Fibroblast of lung (primary cell): Measurements from ENCODE around the gene TMCC1. TPM values are rescaled to one million over a fixed set of nuclear protein-coding genes. Genes with fewer than 3 reads are reported as not detected.
"Not testable (repeated sequence)": the region's sequence is repeated elsewhere in the genome, so short reads cannot be mapped to it uniquely, and the experiment has no call there.

Source experiments
- DNase-seq, 2 donors: peaks; one replicate each; pipeline versions ENCODE4 v3.0.0 to v3.0.0-alpha.2; 2010; ENCODE audit warnings: low read depth in 2 of 2
- H2AFZ ChIP-seq: 2 replicates; pipeline ENCODE4 v1.5.1; 2012; ENCODE audit warnings: low read length, control low read depth, inconsistent platforms
- H3K27ac ChIP-seq: 2 replicates; pipeline ENCODE4 v1.5.1; 2011; ENCODE audit warnings: low read length, control low read depth; ENCODE audit not compliant: insufficient read depth
- H3K27me3 ChIP-seq: 2 replicates; pipeline ENCODE4 v1.5.1; 2011; ENCODE audit warnings: mild to moderate bottlenecking, low read length; ENCODE audit not compliant: control insufficient read depth, insufficient read depth
- H3K36me3 ChIP-seq: 2 replicates; pipeline ENCODE4 v1.5.1; 2011; ENCODE audit warnings: low read length; ENCODE audit not compliant: control insufficient read depth, insufficient read depth
- H3K4me1 ChIP-seq: 2 replicates; pipeline ENCODE4 v1.5.1; 2011; ENCODE audit warnings: low read length; ENCODE audit not compliant: control insufficient read depth, insufficient read depth; ENCODE audit errors: extremely low read depth
- H3K4me2 ChIP-seq: 2 replicates; pipeline ENCODE4 v1.5.1; 2011; ENCODE audit warnings: low read length, control low read depth; ENCODE audit not compliant: insufficient read depth; ENCODE audit errors: extremely low read depth
- H3K4me3 ChIP-seq, 4 experiments: fragments of 200-600 bp in 1 of 4; sonication (generic) in 1 of 4; replicated peaks in 1 of 4; 2 replicates each; pipeline ENCODE4 v1.5.1; 2011 to 2016; ENCODE audit warnings: low read length in 4 of 4, low read depth in 3 of 4, mild to moderate bottlenecking in 3 of 4, control low read depth in 2 of 4, inconsistent platforms in 1 of 4, mixed read lengths in 1 of 4; ENCODE audit not compliant: insufficient read depth in 1 of 4; ENCODE audit errors: control extremely low read depth in 1 of 4
- H3K79me2 ChIP-seq: 2 replicates; pipeline ENCODE4 v1.5.1; 2012; ENCODE audit warnings: mild to moderate bottlenecking, low read length, inconsistent platforms; ENCODE audit not compliant: control insufficient read depth, insufficient read depth
- H3K9ac ChIP-seq: 2 replicates; pipeline ENCODE4 v1.5.1; 2011; ENCODE audit warnings: mild to moderate bottlenecking, low read length, control low read depth; ENCODE audit not compliant: insufficient read depth
- H3K9me3 ChIP-seq: 2 replicates; pipeline ENCODE4 v1.5.1; 2012; ENCODE audit warnings: low read depth, low read length; ENCODE audit not compliant: control insufficient read depth, insufficient read depth
- H4K20me1 ChIP-seq: 2 replicates; pipeline ENCODE4 v1.5.1; 2011; ENCODE audit warnings: low read length; ENCODE audit not compliant: control insufficient read depth, insufficient read depth; ENCODE audit errors: extremely low read depth
- CTCF ChIP-seq, 2 donors: IDR thresholded peaks in 1 of 2; conservative IDR thresholded peaks in 1 of 2; 1 replicate in 1 of 2; 2 replicates in 1 of 2; pipeline ENCODE4 v1.5.1; 2011 to 2012; ENCODE audit warnings: low read length in 2 of 2, control low read depth in 1 of 2, inconsistent platforms in 1 of 2, low read depth in 1 of 2, mild to moderate bottlenecking in 1 of 2
- EZH2 ChIP-seq: IDR thresholded peaks from 2 replicates; pipeline ENCODE4 v1.5.1; 2012; ENCODE audit warnings: low read length, control low read depth, mild to moderate bottlenecking; ENCODE audit errors: missing control alignments
- polyA plus RNA-seq, 2 donors: library from polyadenylated mRNA; depleted of rRNA in 1 of 2; stranded (reverse) in 1 of 2; unstranded in 1 of 2; fragments of >200 nt; gene quantifications; 2 replicates each; pipeline ENCODE4 v1.2.1, GENCODE V29; 2011 to 2012; ENCODE audit warnings: missing spikeins in 1 of 2
- total RNA-seq: library from RNA; depleted of rRNA; stranded (reverse); fragments of >200 nt; gene quantifications from 2 replicates; pipeline ENCODE4 v1.2.1, GENCODE V29; 2014

TMCC1 gene
- total and polyA plus RNA-seq, 2 donors (not counting 1 experiment from before 2014, with no cell fraction given), result 16.2 to 16.8 TPM

DNA sequence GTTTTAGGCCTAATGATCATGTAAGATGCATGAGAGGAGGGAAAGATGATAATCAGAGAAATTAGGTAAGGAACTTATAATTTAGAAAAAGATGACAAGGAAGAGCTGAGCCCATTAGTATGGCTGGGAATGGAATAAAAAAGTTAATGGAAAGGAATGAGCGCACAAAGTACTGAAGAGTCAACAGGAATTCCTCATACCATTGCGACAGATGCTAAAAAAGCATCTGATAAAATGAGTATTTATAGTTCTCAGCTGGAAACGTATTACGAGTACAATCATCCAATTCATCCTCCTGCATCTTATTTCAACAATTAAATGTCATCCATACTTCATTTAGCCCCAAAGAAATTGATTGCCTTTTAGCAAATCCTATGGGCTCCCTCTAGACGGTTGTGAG is 58.9 kb downstream of the TMCC1 start:
- TF ChIP-seq EZH2 (no peak), CTCF (conservative IDR thresholded peaks at IDR 0.05 in 1 of 2, IDR thresholded peaks at IDR 0.05 in 1 of 2; ENCODE audit: low read depth in 1 of 2, low read length in 2 of 2) (no peak)
- Histone ChIP-seq H3K27ac (no peak overlapping the region), H4K20me1 (no peaks in the 10 kb centered on the region), H3K9me3 (no peaks in the 10 kb centered on the region), H3K36me3 (no peaks in the 10 kb centered on the region), H3K9ac (no peak overlapping the region), H3K4me1 (peaks cover 8% of the 10 kb centered on the region), H3K4me3 (no peak overlapping the region), H3K79me2 (no peaks in the 10 kb centered on the region), H2AFZ (no peak overlapping the region), H3K4me2 (no peak overlapping the region), H3K27me3 (no peaks in the 10 kb centered on the region)
- DNase-seq, result no peak

GRCh38 chr3:129831942-129832341 is 61.6 kb downstream of the TMCC1 start:
- not testable (repeated sequence) for H3K9ac ChIP-seq, H3K27ac ChIP-seq
- DNase-seq, result peak in 1 of 2 donors; percentile 43

DNA sequence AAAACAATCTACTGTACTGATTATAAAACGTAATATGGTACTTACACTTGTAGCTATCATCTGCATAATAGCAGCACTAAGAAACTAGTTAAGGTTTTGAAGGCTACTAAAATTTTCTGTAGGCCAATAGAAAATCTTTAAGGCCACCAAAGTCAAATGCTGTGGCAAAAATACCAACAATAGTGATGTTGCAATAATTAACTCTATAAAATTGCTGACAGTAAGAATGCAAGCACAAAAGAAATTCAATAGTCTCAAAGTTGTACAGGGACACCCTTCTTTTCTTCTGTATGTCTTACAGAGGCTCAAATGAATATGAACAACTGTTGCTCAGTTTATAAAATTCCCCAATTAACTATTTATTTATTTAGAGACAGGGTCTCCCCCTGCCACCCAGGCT is 62.0 kb downstream of the TMCC1 start:
- H3K4me3 ChIP-seq, result no peak overlapping the region
- H3K9ac ChIP-seq, result no peak overlapping the region
- H3K4me1 ChIP-seq, result peaks cover 11% of the 10 kb centered on the region
- no peak for TF ChIP-seq CTCF (conservative IDR thresholded peaks at IDR 0.05 in 1 of 2, IDR thresholded peaks at IDR 0.05 in 1 of 2; ENCODE audit: low read depth in 1 of 2, low read length in 2 of 2)
- TF ChIP-seq EZH2, result no peak
- no peak overlapping the region for H3K27ac ChIP-seq
- H3K79me2 ChIP-seq, result no peaks in the 10 kb centered on the region
- H3K9me3 ChIP-seq, result no peaks in the 10 kb centered on the region
- H3K27me3 ChIP-seq, result no peaks in the 10 kb centered on the region
- DNase-seq, result no peak
- H4K20me1 ChIP-seq, result no peaks in the 10 kb centered on the region
- H3K4me2 ChIP-seq, result no peak overlapping the region
- no peak overlapping the region for H2AFZ ChIP-seq
- peaks cover 2% of the 10 kb centered on the region for H3K36me3 ChIP-seq

More at GRCh38 chr3:129831942-129832341, 61.6 kb downstream of the TMCC1 start:
- not testable (repeated sequence) for H3K79me2 ChIP-seq, H3K4me3 ChIP-seq, H2AFZ ChIP-seq, H3K27me3 ChIP-seq, H3K9me3 ChIP-seq, H3K36me3 ChIP-seq, H3K4me2 ChIP-seq, H4K20me1 ChIP-seq
- peaks cover 11% of the 10 kb centered on the region for H3K4me1 ChIP-seq
